GM21737 (cell line): ENCODE results near the gene EHD4.

Source experiments
- ATAC-seq: cut with Tn5 transposase; IDR thresholded peaks from one replicate; pipeline ENCODE4 v1.9.1; 2021; ENCODE audit warnings: mild to moderate bottlenecking, moderate library complexity; ENCODE audit not compliant: unreplicated experiment

Gene EHD4

GRCh38 chr15:41881920-41882688, 90.3 kb downstream of the EHD4 start:
- no peak for ATAC-seq

- no peak for ATAC-seq
Measured at GRCh38 chr15:41881550-41881919, 90.8 kb downstream of the EHD4 start.

GRCh38 chr15:41881086-41881485, 91.3 kb downstream of the EHD4 start:
- no peak for ATAC-seq

GRCh38 chr15:41880156-41880877, 92.0 kb downstream of the EHD4 start:
- no peak for ATAC-seq

- ATAC-seq: no peak
Measured at GRCh38 chr15:41879321-41879845, 93.0 kb downstream of the EHD4 start.

- no peak for ATAC-seq
Measured at GRCh38 chr15:41878355-41878699, 94.0 kb downstream of the EHD4 start.

- ATAC-seq: no peak
Measured at GRCh38 chr15:41877631-41878354, 94.6 kb downstream of the EHD4 start.

- ATAC-seq: no peak
Measured at GRCh38 chr15:41876689-41877088, 95.7 kb downstream of the EHD4 start.

GRCh38 chr15:41876007-41876406, 96.3 kb downstream of the EHD4 start:
- no peak for ATAC-seq

GRCh38 chr15:41874736-41875135, 97.6 kb downstream of the EHD4 start:
- ATAC-seq: no peak

- no peak for ATAC-seq
Measured at GRCh38 chr15:41873711-41874110, 98.6 kb downstream of the EHD4 start.

- no peak for ATAC-seq
Measured at GRCh38 chr15:41872166-41872747, 100.1 kb downstream of the EHD4 start.

- ATAC-seq: no peak
Measured at GRCh38 chr15:41871175-41871905, 101.0 kb downstream of the EHD4 start.

- ATAC-seq: no peak
Measured at GRCh38 chr15:41870689-41871081, 101.7 kb downstream of the EHD4 start.

- ATAC-seq: no peak
Measured at GRCh38 chr15:41869770-41870688, 102.3 kb downstream of the EHD4 start.

- no peak for ATAC-seq
Measured at GRCh38 chr15:41868321-41868720, 104.0 kb downstream of the EHD4 start.

- no peak for ATAC-seq
Measured at GRCh38 chr15:41866872-41867579, 105.3 kb downstream of the EHD4 start.

- no peak for ATAC-seq
Measured at GRCh38 chr15:41866263-41866703, 106.1 kb downstream of the EHD4 start.
